Measurements from ENCODE around the gene PIGK. TPM values are rescaled to one million over a fixed set of nuclear protein-coding genes. Genes with fewer than 3 reads are reported as not detected.

The PIGK gene
- total and polyA plus RNA-seq, 2 donors (not counting 3 experiments of a cell fraction or from before 2014, with no cell fraction given), result 12.3 to 32.3 TPM

DNA sequence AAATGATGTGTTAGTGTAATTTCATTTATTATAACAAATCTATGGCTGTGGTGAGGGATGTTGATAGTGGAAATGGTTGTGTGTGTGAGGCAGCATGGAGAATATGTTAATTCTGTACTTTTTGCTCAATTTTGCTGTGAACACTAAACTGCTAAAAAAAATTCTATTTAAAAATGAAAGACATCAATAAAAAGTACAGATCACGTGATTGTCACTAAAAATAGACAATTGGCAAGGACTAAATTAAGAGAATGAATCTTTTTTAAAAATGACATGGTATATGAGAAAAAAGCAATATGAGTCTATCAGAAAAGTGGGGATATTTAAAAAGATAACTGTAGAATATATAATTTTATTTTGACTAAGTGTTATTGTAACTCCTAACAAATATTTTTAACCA is 15.7 kb upstream of the PIGK start:
- Histone ChIP-seq H3K27me3 (ENCODE audit: control insufficient read depth in 2 of 2, insufficient read depth in 2 of 2, low read length in 2 of 2) (no peaks in the 10 kb centered on the region), H3K4me2 (ENCODE audit: insufficient read depth, low read length) (no peak overlapping the region), H3K9ac (replicated peaks; ENCODE audit: extremely low read depth, insufficient read depth, low read length) (no peak overlapping the region), H3K4me3 (replicated peaks in 1 of 3; ENCODE audit: insufficient read depth in 1 of 3, low read depth in 1 of 3, low read length in 3 of 3) (no peak overlapping the region), H4K20me1 (replicated peaks; ENCODE audit: control insufficient read depth, extremely low read depth, insufficient read depth, low read length) (no peaks in the 10 kb centered on the region), H3K36me3 (ENCODE audit: control insufficient read depth in 2 of 2, extremely low read depth in 1 of 2, insufficient read depth in 2 of 2, low read length in 2 of 2) (no peaks in the 10 kb centered on the region), H3K9me3 (replicated peaks; ENCODE audit: control insufficient read depth, insufficient read depth, low read length) (no peaks in the 10 kb centered on the region), H3K9me1 (replicated peaks; ENCODE audit: control insufficient read depth, extremely low read depth, insufficient read depth, low read length) (no peaks in the 10 kb centered on the region), H2AFZ (ENCODE audit: low read depth, low read length) (no peak overlapping the region), H3K27ac (ENCODE audit: insufficient read depth, low read depth, low read length) (no peak overlapping the region), H3K4me1 (ENCODE audit: control insufficient read depth, extremely low read depth, insufficient read depth, low read length) (no peaks in the 10 kb centered on the region), H3K79me2 (ENCODE audit: control insufficient read depth, insufficient read depth, low read length) (no peaks in the 10 kb centered on the region)
- dilution Hi-C loops (cut with MboI; ENCODE audit: extremely low pct_ligation_motif_present, low sequenced_read_pairs), result no loop called here
- ChIA-PET POLR2A (no interaction called here), CTCF (no interaction called here)
- no TSS peak for BruUV-seq (replicated peaks)
- intact Hi-C loops (cut with micrococcal nuclease), result no loop called here
- FAIRE-seq (no peak), DNase-seq (ENCODE audit: low read depth, low spot score) (no peak)
- TF ChIP-seq POLR2A (IDR thresholded peaks at IDR 0.05; ENCODE audit: low read depth, low read length) (no peak), GATA2 (IDR thresholded peaks at IDR 0.05; ENCODE audit: insufficient read depth, insufficient read length, low read depth, low read length) (no peak), POLR2AphosphoS5 (IDR thresholded peaks at IDR 0.05; ENCODE audit: insufficient read depth, low read depth, low read length) (no peak), FOS (IDR thresholded peaks at IDR 0.05; ENCODE audit: borderline replicate concordance, insufficient read depth, low read length) (no peak), JUN (IDR thresholded peaks at IDR 0.05; ENCODE audit: borderline replicate concordance, insufficient read depth, insufficient read length, low read depth) (no peak), MYC (IDR thresholded peaks at IDR 0.05; ENCODE audit: low read depth, low read length) (no peak), EZH2 (IDR thresholded peaks at IDR 0.05; ENCODE audit: borderline replicate concordance, low read depth, low read length, severe bottlenecking) (no peak)
- TF ChIP-seq, protein P1, sequence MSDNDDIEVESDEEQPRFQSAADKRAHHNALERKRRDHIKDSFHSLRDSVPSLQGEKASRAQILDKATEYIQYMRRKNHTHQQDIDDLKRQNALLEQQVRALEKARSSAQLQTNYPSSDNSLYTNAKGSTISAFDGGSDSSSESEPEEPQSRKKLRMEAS (IDR thresholded peaks at IDR 0.05; ENCODE audit: insufficient read depth, insufficient read length), result no peak
- TF ChIP-seq, protein P2, sequence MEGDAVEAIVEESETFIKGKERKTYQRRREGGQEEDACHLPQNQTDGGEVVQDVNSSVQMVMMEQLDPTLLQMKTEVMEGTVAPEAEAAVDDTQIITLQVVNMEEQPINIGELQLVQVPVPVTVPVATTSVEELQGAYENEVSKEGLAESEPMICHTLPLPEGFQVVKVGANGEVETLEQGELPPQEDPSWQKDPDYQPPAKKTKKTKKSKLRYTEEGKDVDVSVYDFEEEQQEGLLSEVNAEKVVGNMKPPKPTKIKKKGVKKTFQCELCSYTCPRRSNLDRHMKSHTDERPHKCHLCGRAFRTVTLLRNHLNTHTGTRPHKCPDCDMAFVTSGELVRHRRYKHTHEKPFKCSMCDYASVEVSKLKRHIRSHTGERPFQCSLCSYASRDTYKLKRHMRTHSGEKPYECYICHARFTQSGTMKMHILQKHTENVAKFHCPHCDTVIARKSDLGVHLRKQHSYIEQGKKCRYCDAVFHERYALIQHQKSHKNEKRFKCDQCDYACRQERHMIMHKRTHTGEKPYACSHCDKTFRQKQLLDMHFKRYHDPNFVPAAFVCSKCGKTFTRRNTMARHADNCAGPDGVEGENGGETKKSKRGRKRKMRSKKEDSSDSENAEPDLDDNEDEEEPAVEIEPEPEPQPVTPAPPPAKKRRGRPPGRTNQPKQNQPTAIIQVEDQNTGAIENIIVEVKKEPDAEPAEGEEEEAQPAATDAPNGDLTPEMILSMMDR (IDR thresholded peaks at IDR 0.05; ENCODE audit: extremely low read depth in 1 of 2, insufficient read depth in 1 of 2, low read depth in 1 of 2, low read length in 2 of 2), result no peak

Data from endothelial cell of umbilical vein (primary cell).